ENCODE measurements around the gene VDR. TPM values are rescaled to one million over a fixed set of nuclear protein-coding genes. Genes with fewer than 3 reads are reported as not detected.

The VDR gene
- polyA plus RNA-seq, 1 donor from 2014 or later: not detected

DNA sequence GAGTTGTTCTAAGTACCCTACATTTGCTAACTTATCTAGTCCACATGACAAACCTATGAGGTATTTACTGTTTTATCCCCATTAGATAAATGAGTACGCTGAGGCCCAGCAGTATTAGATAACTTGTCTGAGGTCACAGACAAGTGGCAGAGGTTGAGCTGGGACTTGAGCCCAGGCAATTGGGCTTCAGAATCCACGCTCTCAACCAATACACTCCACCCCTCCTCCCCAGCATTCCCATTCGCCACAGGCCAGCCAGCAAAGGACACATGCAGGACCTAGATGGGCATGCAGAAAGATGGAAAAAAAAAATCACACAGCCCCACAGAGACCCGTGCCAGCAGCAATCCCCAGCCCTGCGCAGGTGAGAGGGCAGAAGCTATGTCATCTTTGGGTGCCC is 97.5 kb downstream of the VDR start:
- no peaks in the 10 kb centered on the region for H4K20me1 ChIP-seq (ENCODE audit: insufficient read depth)
- no peaks in the 10 kb centered on the region for H3K9me2 ChIP-seq (ENCODE audit: insufficient read depth, low read length)
- H3K9ac ChIP-seq (ENCODE audit: low read length): peak overlapping the region; percentile 41
- no peaks in the 10 kb centered on the region for H3K36me3 ChIP-seq (ENCODE audit: insufficient read depth, low read length)
- peak overlapping the region; percentile 46 for H3K27ac ChIP-seq (ENCODE audit: low read length)
- H3K79me2 ChIP-seq (replicated peaks; ENCODE audit: insufficient read depth, low read length): peaks cover 23% of the 10 kb centered on the region
- no peaks in the 10 kb centered on the region for H3K9me3 ChIP-seq (ENCODE audit: low read length)
- no peak overlapping the region for H2AFZ ChIP-seq (ENCODE audit: low read depth, low read length)
- TF ChIP-seq RAD21 (conservative IDR thresholded peaks at IDR 0.05) (no peak), TAF1 (IDR thresholded peaks at IDR 0.05; ENCODE audit: low read depth) (no peak), MXI1 (conservative IDR thresholded peaks at IDR 0.05; ENCODE audit: poor library complexity, severe bottlenecking) (no peak), REST (IDR thresholded peaks at IDR 0.05; ENCODE audit: borderline replicate concordance) (no peak), SMC3 (conservative IDR thresholded peaks at IDR 0.05; ENCODE audit: poor library complexity) (no peak), EP300 (conservative IDR thresholded peaks at IDR 0.05; ENCODE audit: poor library complexity, severe bottlenecking) (no peak), POLR2AphosphoS5 (IDR thresholded peaks at IDR 0.05) (no peak), EZH2 (IDR thresholded peaks at IDR 0.05; ENCODE audit: borderline replicate concordance, insufficient read depth, low read length, poor library complexity, severe bottlenecking) (no peak)
- TF ChIP-seq, protein P1, sequence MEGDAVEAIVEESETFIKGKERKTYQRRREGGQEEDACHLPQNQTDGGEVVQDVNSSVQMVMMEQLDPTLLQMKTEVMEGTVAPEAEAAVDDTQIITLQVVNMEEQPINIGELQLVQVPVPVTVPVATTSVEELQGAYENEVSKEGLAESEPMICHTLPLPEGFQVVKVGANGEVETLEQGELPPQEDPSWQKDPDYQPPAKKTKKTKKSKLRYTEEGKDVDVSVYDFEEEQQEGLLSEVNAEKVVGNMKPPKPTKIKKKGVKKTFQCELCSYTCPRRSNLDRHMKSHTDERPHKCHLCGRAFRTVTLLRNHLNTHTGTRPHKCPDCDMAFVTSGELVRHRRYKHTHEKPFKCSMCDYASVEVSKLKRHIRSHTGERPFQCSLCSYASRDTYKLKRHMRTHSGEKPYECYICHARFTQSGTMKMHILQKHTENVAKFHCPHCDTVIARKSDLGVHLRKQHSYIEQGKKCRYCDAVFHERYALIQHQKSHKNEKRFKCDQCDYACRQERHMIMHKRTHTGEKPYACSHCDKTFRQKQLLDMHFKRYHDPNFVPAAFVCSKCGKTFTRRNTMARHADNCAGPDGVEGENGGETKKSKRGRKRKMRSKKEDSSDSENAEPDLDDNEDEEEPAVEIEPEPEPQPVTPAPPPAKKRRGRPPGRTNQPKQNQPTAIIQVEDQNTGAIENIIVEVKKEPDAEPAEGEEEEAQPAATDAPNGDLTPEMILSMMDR (IDR thresholded peaks at IDR 0.05; ENCODE audit: poor library complexity, severe bottlenecking): no peak
- no peaks in the 10 kb centered on the region for H3F3A ChIP-seq (ENCODE audit: insufficient read depth, low read length, poor library complexity, severe bottlenecking)
- no peak overlapping the region for H3K4me2 ChIP-seq (ENCODE audit: low read length)
- no peak overlapping the region for H3K4me3 ChIP-seq (ENCODE audit: low read length)
- no peaks in the 10 kb centered on the region for H3K27me3 ChIP-seq (ENCODE audit: insufficient read depth, low read depth, low read length)

DNA sequence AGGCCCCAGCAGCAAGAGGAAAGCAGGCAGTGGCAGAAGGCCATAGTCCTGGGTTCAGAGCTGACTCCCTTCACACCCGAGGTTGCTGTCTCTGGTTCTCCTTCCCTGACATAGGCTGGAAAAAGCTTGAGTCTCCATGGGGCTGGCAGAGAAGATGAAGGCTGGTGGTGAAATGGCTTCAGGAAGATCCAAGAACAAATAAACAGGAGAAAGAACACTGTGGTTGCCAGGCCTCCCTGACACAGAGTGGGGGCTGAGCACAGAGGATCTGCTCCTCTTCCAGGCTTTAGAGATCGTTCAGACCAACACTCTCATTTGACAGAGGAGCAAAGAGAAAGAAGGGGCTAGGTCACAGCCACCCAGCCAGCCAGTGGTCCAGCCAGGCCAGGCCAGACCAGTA is 99.4 kb downstream of the VDR start:
- TF ChIP-seq REST (IDR thresholded peaks at IDR 0.05; ENCODE audit: borderline replicate concordance) (no peak), RAD21 (conservative IDR thresholded peaks at IDR 0.05) (no peak), TAF1 (IDR thresholded peaks at IDR 0.05; ENCODE audit: low read depth) (no peak), MXI1 (conservative IDR thresholded peaks at IDR 0.05; ENCODE audit: poor library complexity, severe bottlenecking) (no peak), SMC3 (conservative IDR thresholded peaks at IDR 0.05; ENCODE audit: poor library complexity) (no peak), EP300 (conservative IDR thresholded peaks at IDR 0.05; ENCODE audit: poor library complexity, severe bottlenecking) (no peak), POLR2AphosphoS5 (IDR thresholded peaks at IDR 0.05) (no peak), EZH2 (IDR thresholded peaks at IDR 0.05; ENCODE audit: borderline replicate concordance, insufficient read depth, low read length, poor library complexity, severe bottlenecking) (no peak)
- TF ChIP-seq, protein P1 (IDR thresholded peaks at IDR 0.05; ENCODE audit: poor library complexity, severe bottlenecking): no peak
- Histone ChIP-seq H3K4me2 (ENCODE audit: low read length) (no peak overlapping the region), H3K27ac (ENCODE audit: low read length) (no peak overlapping the region)

More for the DNA sequence above, 99.4 kb downstream of the VDR start:
- Histone ChIP-seq H3F3A (ENCODE audit: insufficient read depth, low read length, poor library complexity, severe bottlenecking) (no peaks in the 10 kb centered on the region), H3K27me3 (ENCODE audit: insufficient read depth, low read depth, low read length) (no peaks in the 10 kb centered on the region), H3K9me3 (ENCODE audit: low read length) (no peaks in the 10 kb centered on the region), H3K9ac (ENCODE audit: low read length) (no peak overlapping the region), H3K4me3 (ENCODE audit: low read length) (no peak overlapping the region), H3K36me3 (ENCODE audit: insufficient read depth, low read length) (no peaks in the 10 kb centered on the region), H3K79me2 (replicated peaks; ENCODE audit: insufficient read depth, low read length) (peaks cover 20% of the 10 kb centered on the region), H3K9me2 (ENCODE audit: insufficient read depth, low read length) (no peaks in the 10 kb centered on the region), H4K20me1 (ENCODE audit: insufficient read depth) (no peaks in the 10 kb centered on the region), H2AFZ (ENCODE audit: low read depth, low read length) (no peak overlapping the region)
